Activated naive CD4-positive, alpha-beta T cell treated with anti-CD3 and anti-CD28 coated beads, Interleukin-2, amount 10 ng/mL, durations not matched to agents 7 days and 5 days (primary cell): ENCODE data around the gene CAPN14.

ENCODE experiments used
- CTCF ChIA-PET: fragments of 350-600 bp; sonication (Branson Sonifier 250); formaldehyde crosslinking; loops from one replicate; lab custom pipeline; 2021; ENCODE audit warnings: antibody characterized with exemption; lab: Charles Lee
- DNase-seq: peaks from one replicate; pipeline ENCODE4 v3.0.0-alpha.2; 2020
- H3K27ac Mint-ChIP-seq: one replicate; pipeline ENCODE4 v1.8.0; 2021; ENCODE audit warnings: mild to moderate bottlenecking, moderate library complexity, mixed read lengths
- H3K27me3 Mint-ChIP-seq: one replicate; pipeline ENCODE4 v1.8.0; 2021; ENCODE audit warnings: mild to moderate bottlenecking, mixed read lengths
- H3K36me3 Mint-ChIP-seq: one replicate; pipeline ENCODE4 v1.8.0; 2021; ENCODE audit warnings: mixed read lengths
- H3K4me1 Mint-ChIP-seq: one replicate; pipeline ENCODE4 v1.8.0; 2021; ENCODE audit warnings: mixed read lengths
- H3K4me3 Mint-ChIP-seq: one replicate; pipeline ENCODE4 v1.8.0; 2021; ENCODE audit warnings: mild to moderate bottlenecking, moderate library complexity, mixed read lengths
- H3K9me3 Mint-ChIP-seq: one replicate; pipeline ENCODE4 v1.8.0; 2021; ENCODE audit warnings: mixed read lengths

The CAPN14 gene

DNA sequence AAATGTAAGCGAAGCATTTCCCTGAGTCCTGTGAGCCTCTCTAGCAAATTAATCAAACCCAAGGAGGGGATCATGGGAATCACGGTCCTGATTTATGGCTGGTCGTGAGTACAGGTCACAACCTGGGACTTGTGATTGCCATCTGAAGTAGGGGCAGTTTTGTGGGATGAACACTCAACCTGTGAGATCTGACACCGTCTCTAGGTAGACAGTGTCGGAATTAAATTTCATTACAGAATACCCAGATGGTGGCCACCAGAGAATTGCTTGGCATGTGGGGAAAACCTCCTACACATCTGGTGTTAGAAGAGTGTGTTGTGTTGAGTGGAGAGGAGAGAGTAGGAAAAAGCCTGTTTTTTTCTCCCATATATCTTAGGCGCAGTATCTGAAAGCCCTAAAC lies 12.5 kb downstream of the CAPN14 start:
- no peaks in the 10 kb centered on the region for H3K9me3 Mint-ChIP-seq
- no peaks in the 10 kb centered on the region for H3K4me1 Mint-ChIP-seq
- H3K27me3 Mint-ChIP-seq = no peaks in the 10 kb centered on the region
- no peaks in the 10 kb centered on the region for H3K36me3 Mint-ChIP-seq
- CTCF ChIA-PET = no interaction called here
- H3K27ac Mint-ChIP-seq = no peak overlapping the region
- no peak for DNase-seq
- H3K4me3 Mint-ChIP-seq = no peak overlapping the region

DNA sequence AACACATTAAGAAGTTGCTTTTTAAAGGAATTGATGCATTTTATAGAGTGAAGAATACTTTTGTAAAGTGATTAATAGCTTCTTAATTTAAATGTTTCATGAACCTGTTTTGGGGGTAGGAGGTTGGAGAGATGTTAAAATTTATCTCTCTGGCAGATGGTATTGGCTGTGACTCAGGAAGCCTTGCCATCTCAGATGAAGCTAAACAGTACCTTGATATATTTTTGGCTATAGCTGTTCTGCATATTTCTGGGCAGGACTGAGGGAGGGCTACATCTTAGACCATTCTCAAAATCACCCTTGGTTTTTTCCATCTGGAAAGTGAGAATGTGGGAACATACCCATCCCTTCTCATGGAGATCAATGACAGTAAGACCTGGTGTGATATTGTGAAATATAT lies 13.4 kb downstream of the CAPN14 start:
- Mint-ChIP-seq H3K27me3 (no peaks in the 10 kb centered on the region), H3K36me3 (no peaks in the 10 kb centered on the region), H3K9me3 (no peaks in the 10 kb centered on the region), H3K4me1 (no peaks in the 10 kb centered on the region), H3K27ac (no peak overlapping the region), H3K4me3 (no peak overlapping the region)
- CTCF ChIA-PET = no interaction called here
- no peak for DNase-seq

DNA sequence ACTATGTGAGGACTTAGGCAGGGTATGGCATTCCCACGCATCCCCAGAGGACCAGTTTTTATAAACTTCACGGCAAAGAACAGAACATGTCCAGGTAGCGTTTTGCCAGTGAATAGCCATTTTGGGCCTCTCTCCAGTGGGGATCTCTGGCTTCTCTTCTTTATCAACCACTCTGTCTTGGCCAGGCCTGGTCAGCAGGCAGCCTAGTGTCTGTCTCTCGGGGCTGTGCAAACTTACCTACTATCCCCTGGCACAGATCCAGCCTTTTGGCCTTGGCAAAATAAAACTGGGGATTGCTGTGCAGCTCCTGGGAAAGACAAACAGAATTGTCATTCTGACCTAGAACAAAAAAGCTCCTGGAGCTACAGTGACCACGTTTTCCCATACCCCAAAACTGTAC lies 14.5 kb downstream of the CAPN14 start:
- no peaks in the 10 kb centered on the region for H3K36me3 Mint-ChIP-seq
- no peak overlapping the region for H3K27ac Mint-ChIP-seq
- no peaks in the 10 kb centered on the region for H3K4me1 Mint-ChIP-seq
- CTCF ChIA-PET = no interaction called here
- no peaks in the 10 kb centered on the region for H3K9me3 Mint-ChIP-seq
- H3K4me3 Mint-ChIP-seq = no peak overlapping the region
- H3K27me3 Mint-ChIP-seq = no peaks in the 10 kb centered on the region
- no peak for DNase-seq

DNA sequence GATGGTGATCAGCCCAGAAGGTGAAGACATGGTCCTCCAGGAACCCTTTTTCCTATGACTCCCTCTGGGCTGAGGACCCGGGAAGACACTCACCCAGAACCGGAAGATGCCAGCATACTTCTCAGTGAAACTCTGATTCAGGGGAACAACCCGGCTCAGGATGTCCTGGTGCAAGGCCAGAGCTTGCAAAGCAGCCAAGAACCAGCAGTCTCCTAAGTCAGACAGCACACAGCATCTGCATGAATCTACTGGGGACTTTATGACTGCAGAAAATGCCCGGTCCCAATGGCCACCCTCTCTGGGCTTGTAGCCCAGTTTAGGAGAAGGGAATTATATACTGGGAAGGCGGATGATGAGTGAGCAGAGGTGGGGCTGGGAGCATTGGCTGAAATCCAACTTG lies 15.3 kb downstream of the CAPN14 start:
- no peak overlapping the region for H3K4me3 Mint-ChIP-seq
- H3K4me1 Mint-ChIP-seq = no peaks in the 10 kb centered on the region
- H3K27me3 Mint-ChIP-seq = no peaks in the 10 kb centered on the region
- H3K9me3 Mint-ChIP-seq = no peaks in the 10 kb centered on the region
- no peak for DNase-seq
- no peaks in the 10 kb centered on the region for H3K36me3 Mint-ChIP-seq
- CTCF ChIA-PET = no interaction called here
- H3K27ac Mint-ChIP-seq = no peak overlapping the region

DNA sequence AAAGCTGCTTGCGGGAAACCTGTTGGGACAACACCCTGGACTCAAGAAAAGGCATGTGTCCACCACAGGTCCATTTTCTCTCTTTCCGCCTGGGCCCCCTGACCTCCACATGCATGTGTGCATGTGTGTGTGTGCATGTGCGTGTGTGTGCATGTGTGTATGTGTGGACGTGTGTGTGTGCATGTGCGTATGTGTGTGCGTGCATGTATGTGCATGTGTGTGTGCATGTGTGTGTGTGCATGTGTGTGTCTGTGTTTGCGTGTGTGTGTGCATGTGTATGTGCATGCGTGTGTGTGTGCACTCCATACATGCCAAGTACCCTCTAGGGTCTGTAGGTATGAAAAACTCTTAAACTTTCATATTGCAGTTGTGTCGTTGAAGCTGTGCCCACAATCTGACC lies 16.3 kb downstream of the CAPN14 start:
- H3K4me3 Mint-ChIP-seq = no peak overlapping the region
- no peaks in the 10 kb centered on the region for H3K4me1 Mint-ChIP-seq
- CTCF ChIA-PET = no interaction called here
- H3K9me3 Mint-ChIP-seq = no peaks in the 10 kb centered on the region
- no peaks in the 10 kb centered on the region for H3K27me3 Mint-ChIP-seq
- H3K36me3 Mint-ChIP-seq = no peaks in the 10 kb centered on the region
- no peak for DNase-seq
- no peak overlapping the region for H3K27ac Mint-ChIP-seq

DNA sequence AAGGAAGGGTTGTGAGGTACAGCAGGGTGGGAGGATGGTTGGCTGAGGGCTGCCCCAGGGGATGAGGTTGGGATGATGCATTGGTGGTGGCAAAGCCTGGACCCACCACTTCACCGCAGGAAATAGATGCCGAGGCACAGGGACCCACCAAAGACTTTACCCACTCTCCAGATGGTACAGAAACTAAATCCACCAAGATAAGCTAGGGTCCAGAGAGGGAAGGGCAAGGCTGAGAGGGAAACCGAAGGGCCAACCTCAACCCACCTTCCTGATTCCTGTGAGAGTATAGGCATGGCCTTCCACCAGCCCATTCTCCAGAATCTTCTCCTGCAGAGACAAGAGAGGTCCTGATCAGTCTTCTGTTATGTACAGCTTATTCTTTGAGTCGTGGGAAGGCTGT lies 18.1 kb downstream of the CAPN14 start:
- H3K36me3 Mint-ChIP-seq = no peaks in the 10 kb centered on the region
- no peaks in the 10 kb centered on the region for H3K4me1 Mint-ChIP-seq
- no peak overlapping the region for H3K27ac Mint-ChIP-seq
- no peak for DNase-seq
- CTCF ChIA-PET = no interaction called here
- H3K27me3 Mint-ChIP-seq = no peaks in the 10 kb centered on the region
- H3K4me3 Mint-ChIP-seq = no peak overlapping the region
- H3K9me3 Mint-ChIP-seq = no peaks in the 10 kb centered on the region

DNA sequence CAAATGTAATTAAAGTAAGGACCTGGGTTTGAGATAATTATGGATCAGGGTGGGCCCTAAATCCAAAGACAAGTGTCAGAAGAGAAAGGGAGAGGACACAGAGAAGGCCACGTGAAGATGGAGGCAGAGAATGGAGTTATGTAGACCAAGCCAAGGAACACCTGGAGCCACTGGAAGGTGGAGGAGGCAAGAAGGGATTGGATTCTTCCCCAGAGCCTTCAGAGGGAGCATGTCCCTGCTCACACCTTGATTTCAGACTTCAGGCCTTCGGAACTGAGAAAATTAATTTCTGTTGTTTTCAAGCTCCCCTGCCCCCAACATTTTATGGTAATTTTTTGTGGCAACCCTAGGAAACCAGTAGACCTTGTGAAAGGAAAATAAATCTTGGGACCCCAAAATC lies 19.6 kb downstream of the CAPN14 start:
- H3K27me3 Mint-ChIP-seq = no peaks in the 10 kb centered on the region
- no peaks in the 10 kb centered on the region for H3K36me3 Mint-ChIP-seq
- CTCF ChIA-PET = no interaction called here
- no peaks in the 10 kb centered on the region for H3K9me3 Mint-ChIP-seq
- no peak overlapping the region for H3K4me3 Mint-ChIP-seq
- no peak overlapping the region for H3K27ac Mint-ChIP-seq
- no peak for DNase-seq
- no peaks in the 10 kb centered on the region for H3K4me1 Mint-ChIP-seq

DNA sequence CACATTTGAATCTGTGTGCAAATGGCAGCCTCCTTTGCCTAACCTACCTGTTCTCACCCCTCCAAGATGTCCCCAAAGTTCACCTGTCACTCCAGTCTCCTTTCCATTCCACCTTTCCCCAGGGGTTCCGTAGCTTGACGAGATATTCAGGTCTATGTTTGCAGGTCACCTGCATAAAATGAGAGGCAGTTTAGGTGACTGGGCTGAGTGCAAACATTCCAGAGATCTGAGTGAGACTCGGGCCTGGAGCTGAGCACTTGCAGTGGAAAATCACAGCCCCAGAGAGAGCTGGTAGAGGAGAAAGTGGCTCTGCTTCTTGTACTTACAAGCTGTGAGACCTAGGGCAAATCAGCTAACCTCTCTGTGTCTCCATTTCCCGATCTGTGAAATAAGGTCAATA lies 20.1 kb downstream of the CAPN14 start:
- Mint-ChIP-seq H3K9me3 (no peaks in the 10 kb centered on the region), H3K4me1 (no peaks in the 10 kb centered on the region), H3K27ac (no peak overlapping the region), H3K27me3 (no peaks in the 10 kb centered on the region), H3K4me3 (no peak overlapping the region), H3K36me3 (no peaks in the 10 kb centered on the region)
- CTCF ChIA-PET = no interaction called here
- no peak for DNase-seq

DNA sequence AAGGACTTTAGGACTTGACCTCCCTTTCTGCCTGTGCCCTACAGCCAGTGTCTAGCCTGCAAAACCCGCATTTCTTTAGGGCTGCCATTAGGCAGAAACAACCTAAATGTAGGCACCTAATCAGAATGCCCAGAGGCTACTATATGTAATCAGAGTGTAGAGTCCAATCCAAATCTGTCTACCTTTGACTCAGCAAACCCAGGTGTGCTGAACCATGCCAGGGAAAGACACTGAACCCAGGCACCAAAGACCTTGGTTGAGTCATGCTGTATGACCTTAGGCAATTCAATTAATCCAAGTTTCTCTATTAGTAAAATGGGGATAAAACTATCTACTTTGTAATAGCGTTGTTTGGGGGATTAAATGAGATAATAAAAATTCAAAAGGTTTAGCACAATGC lies 20.7 kb downstream of the CAPN14 start:
- DNase-seq = no peak
- no peaks in the 10 kb centered on the region for H3K4me1 Mint-ChIP-seq
- CTCF ChIA-PET = interaction anchor here (1.1 to 1.2 kb wide), 2 partner anchors 16 to 26 kb away, joined by 3 read pairs; no protein-coding TSS in a partner anchor
- no peaks in the 10 kb centered on the region for H3K27me3 Mint-ChIP-seq
- no peaks in the 10 kb centered on the region for H3K36me3 Mint-ChIP-seq
- no peak overlapping the region for H3K4me3 Mint-ChIP-seq
- no peaks in the 10 kb centered on the region for H3K9me3 Mint-ChIP-seq
- no peak overlapping the region for H3K27ac Mint-ChIP-seq

DNA sequence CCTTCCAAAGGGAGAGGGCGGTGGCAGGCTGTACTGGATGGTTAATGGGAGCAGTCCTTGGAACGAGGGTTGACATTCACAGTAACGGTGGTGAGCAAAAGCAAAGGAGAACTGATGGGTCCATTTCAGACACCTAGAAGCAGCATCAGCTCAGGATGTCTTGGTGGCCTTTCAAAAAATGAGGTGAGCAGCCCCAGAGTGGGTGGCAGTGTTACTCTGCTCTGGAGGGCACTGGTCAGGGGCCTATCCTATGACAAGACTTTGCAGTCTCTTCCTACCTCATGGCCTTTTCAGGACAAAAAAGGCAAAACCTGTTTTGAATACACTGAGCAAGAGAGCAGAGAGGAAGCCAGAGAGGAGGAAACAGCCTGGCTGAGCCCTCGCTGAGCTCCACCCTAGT lies 23.5 kb downstream of the CAPN14 start:
- H3K9me3 Mint-ChIP-seq = no peaks in the 10 kb centered on the region
- H3K4me3 Mint-ChIP-seq = no peak overlapping the region
- no peaks in the 10 kb centered on the region for H3K4me1 Mint-ChIP-seq
- no peak for DNase-seq
- no peaks in the 10 kb centered on the region for H3K36me3 Mint-ChIP-seq
- CTCF ChIA-PET = no interaction called here
- no peaks in the 10 kb centered on the region for H3K27me3 Mint-ChIP-seq
- no peak overlapping the region for H3K27ac Mint-ChIP-seq

DNA sequence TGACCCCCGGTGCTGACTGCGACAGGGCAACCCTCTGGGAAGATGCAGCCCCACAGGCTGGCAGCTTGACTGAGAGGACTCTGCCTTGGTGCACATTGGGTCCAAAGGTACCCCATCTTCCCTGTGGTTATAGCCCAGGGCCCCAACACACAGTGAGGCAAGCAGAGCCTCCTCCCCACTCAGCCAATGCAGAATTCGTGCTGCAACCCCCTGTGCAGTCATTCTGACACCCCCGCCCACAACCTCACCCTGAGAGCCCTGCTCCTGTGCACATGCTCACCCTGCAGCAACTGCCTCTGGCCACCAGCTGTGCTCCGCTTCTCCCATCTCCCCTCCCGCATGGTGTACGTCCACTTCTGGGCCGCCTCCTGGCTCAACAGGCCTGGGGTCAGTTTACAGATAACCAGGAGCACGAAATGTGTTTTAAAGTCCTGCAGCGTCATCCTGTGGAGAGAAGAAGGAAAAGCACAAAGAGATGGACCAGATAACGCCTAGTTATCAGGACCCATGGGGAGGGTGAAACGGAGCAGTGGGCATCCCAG lies 24.4 kb downstream of the CAPN14 start:
- DNase-seq = no peak
- Mint-ChIP-seq H3K9me3 (no peaks in the 10 kb centered on the region), H3K36me3 (no peaks in the 10 kb centered on the region), H3K4me3 (no peak overlapping the region), H3K27ac (no peak overlapping the region), H3K4me1 (no peaks in the 10 kb centered on the region), H3K27me3 (no peaks in the 10 kb centered on the region)
- CTCF ChIA-PET = no interaction called here

DNA sequence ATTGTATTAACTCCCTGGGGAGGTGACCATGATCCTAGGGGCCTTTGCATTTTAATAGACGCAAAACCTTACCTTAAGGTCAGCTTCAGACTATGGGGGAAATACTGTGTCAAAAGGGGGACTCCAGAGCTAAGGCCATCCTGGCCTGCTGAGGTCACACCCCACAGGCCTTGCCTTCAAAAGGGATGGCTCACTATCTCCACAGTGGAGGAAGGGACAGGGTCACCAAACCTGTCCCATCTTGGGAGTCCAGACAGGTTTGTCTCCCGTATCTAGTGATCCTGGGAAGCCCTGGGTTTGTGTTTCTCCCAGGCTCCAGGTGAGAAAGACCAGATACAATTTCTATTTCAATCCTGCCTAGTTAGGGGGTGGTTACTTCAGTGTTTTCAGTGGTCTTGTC lies 24.9 kb downstream of the CAPN14 start:
- Mint-ChIP-seq H3K9me3 (no peaks in the 10 kb centered on the region), H3K4me1 (no peaks in the 10 kb centered on the region), H3K27me3 (no peaks in the 10 kb centered on the region), H3K4me3 (no peak overlapping the region), H3K36me3 (no peaks in the 10 kb centered on the region), H3K27ac (no peak overlapping the region)
- DNase-seq = no peak
- CTCF ChIA-PET = no interaction called here

DNA sequence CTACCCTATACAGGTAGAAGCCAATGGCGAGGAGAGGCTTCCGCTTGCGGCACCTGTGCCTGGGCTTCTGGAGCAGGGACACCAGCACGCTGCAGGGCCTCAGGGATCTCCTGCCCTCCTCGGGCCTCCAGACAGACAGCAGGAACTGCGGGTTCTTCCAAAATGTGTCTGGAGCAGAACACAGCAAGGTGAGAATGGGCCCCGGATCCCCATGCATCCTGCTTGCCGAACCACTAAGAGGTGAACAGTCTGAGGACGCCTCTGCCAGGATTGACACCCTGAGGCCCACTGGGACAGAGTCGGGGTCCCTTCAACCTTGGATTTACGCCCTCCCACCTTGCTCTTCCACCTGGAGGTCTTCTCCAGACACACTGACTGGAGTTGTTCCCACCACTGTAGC lies 25.4 kb downstream of the CAPN14 start:
- Mint-ChIP-seq H3K9me3 (no peaks in the 10 kb centered on the region), H3K4me1 (no peaks in the 10 kb centered on the region), H3K27ac (no peak overlapping the region), H3K4me3 (no peak overlapping the region), H3K36me3 (no peaks in the 10 kb centered on the region), H3K27me3 (no peaks in the 10 kb centered on the region)
- CTCF ChIA-PET = no interaction called here
- no peak for DNase-seq

DNA sequence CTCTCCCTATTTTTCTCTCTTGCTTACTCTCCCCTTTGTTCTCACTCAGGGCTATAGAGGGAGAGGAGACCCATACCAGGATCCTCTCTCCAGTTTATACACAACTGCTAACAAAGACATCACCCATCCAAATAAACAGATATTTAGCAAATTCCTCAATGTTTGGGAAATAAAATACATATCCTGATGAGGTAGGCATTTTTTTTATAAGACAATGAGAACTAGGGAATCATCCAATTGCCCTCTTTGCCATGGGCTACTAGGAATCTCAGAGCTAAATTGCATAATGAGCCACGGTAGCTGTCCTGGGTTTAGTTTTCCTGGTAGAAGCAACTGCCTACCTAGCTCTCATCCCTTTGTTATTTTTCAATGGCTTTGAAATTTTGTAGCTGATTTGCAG lies 27.1 kb downstream of the CAPN14 start:
- DNase-seq = no peak
- Mint-ChIP-seq H3K36me3 (no peaks in the 10 kb centered on the region), H3K4me1 (no peaks in the 10 kb centered on the region), H3K9me3 (no peaks in the 10 kb centered on the region), H3K27ac (no peak overlapping the region), H3K4me3 (no peak overlapping the region), H3K27me3 (no peaks in the 10 kb centered on the region)
- CTCF ChIA-PET = interaction anchor here (0.7 kb wide), 1 partner anchor 144 kb away, joined by 4 read pairs; no protein-coding TSS in a partner anchor

DNA sequence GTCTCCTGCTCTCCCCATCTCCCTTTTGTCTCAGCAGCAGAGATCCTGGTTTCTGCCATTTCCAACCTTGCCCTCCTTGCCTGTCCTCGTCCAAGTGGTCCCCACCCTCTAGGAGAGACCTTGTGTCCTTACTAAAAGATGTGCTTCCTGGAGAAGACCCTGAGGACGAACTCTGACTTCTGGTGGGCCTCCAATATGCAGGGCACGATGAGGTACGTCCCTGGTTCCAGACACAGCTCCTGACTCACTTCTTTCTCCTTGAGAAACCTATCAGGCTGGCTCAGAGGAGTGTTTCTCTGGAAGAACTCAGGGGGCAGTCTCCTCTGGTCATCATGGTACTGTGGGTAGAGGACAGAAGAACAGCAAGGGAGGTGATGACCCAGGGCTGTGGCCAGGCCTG lies 28.2 kb downstream of the CAPN14 start:
- H3K4me3 Mint-ChIP-seq = no peak overlapping the region
- CTCF ChIA-PET = no interaction called here
- H3K36me3 Mint-ChIP-seq = no peaks in the 10 kb centered on the region
- no peak overlapping the region for H3K27ac Mint-ChIP-seq
- H3K9me3 Mint-ChIP-seq = no peaks in the 10 kb centered on the region
- no peak for DNase-seq
- H3K4me1 Mint-ChIP-seq = no peaks in the 10 kb centered on the region
- H3K27me3 Mint-ChIP-seq = peaks cover 3% of the 10 kb centered on the region

DNA sequence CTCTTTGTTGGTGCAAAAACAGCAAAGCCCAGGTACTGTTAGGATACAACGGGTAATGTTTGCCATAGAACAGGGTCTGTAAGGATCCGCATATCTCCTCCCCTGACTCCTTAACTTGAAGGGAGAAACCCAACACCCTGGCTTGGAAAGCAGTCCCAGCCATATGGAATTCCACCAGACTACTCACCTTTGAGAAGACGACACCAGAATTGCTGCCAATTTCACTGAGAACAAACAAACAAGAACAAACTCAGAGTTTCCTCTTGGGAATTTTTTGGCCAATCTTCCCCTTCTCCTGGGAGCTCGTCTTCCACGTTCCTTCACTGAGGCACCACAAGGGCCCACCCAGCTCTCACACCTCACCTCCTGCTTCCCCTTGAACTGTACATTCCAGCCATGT lies 29.2 kb downstream of the CAPN14 start:
- H3K27me3 Mint-ChIP-seq = peaks cover 9% of the 10 kb centered on the region
- H3K4me3 Mint-ChIP-seq = no peak overlapping the region
- CTCF ChIA-PET = no interaction called here
- no peaks in the 10 kb centered on the region for H3K9me3 Mint-ChIP-seq
- H3K27ac Mint-ChIP-seq = no peak overlapping the region
- H3K4me1 Mint-ChIP-seq = no peaks in the 10 kb centered on the region
- H3K36me3 Mint-ChIP-seq = no peaks in the 10 kb centered on the region
- DNase-seq = no peak
